ENCODE data around the gene CD40.

Gene CD40

DNA sequence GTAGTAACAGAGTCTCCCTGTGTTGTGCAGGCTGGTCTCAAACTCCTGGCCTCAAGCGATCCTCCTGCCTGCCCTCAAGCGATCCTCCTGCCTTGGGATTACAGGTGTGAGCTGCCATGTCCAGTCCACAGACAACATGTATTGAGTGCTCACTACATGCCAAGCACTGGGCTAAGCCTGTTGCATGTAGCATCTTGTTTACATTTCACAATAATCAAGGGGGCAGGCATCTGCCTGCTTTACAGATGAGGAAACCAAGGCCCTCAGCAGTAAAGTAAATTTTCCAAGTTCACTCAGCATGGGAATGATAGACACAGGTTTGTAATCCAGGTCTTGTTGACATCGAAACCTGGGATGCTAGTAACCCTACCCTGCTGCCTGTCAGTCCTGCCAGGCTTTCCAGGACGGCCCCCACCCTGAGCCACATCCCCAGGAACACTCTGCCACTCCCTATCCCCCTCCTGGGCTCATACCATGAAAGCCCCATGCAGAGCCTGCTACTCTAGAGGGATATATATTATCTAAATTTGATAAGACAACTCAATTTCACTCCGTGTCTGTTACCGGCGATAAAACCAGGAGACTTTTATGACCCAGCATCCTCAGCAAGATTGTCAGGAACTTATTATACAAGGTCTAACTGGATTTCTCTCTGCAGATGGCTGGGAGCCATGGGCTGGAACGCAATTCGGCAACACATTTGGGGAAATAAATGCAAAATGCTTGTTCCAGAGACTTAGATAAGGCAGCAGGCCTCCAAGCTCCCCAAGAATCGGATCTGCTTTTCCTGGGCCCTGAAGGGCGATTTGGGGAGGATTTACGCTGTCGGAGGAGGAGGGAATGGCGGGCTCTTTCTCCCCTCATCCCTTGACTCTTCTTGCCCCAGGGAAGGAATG is 30.4 kb downstream of the CD40 start:
- DNase-seq (no peak), ATAC-seq (ENCODE audit: insufficient read depth, low read depth) (no peak)
- Histone ChIP-seq H2AFZ (ENCODE audit: low read depth, low read length) (no peak overlapping the region), H3K4me3 (ENCODE audit: low read depth in 1 of 2, low read length in 2 of 2) (no peak overlapping the region), H3K27me3 (ENCODE audit: insufficient read depth, low read length, poor library complexity) (peaks cover 18% of the 10 kb centered on the region), H3K9me3 (ENCODE audit: insufficient read depth, low read length, severe bottlenecking) (no peaks in the 10 kb centered on the region), H3K4me2 (ENCODE audit: insufficient read depth, low read length) (no peak overlapping the region), H3K9ac (ENCODE audit: low read depth, low read length) (no peak overlapping the region), H3K79me2 (ENCODE audit: insufficient read depth, low read length) (no peaks in the 10 kb centered on the region), H3K4me1 (ENCODE audit: insufficient read depth, low read length) (no peaks in the 10 kb centered on the region), H3K36me3 (ENCODE audit: insufficient read depth, low read length) (no peaks in the 10 kb centered on the region), H3K27ac (ENCODE audit: low read length) (no peak overlapping the region), H4K20me1 (ENCODE audit: insufficient read depth, low read length) (0 out of 2 replicates have a peak, but pooled peaks cover 5% of the 10 kb centered on the region)
- TF ChIP-seq, protein P1, sequence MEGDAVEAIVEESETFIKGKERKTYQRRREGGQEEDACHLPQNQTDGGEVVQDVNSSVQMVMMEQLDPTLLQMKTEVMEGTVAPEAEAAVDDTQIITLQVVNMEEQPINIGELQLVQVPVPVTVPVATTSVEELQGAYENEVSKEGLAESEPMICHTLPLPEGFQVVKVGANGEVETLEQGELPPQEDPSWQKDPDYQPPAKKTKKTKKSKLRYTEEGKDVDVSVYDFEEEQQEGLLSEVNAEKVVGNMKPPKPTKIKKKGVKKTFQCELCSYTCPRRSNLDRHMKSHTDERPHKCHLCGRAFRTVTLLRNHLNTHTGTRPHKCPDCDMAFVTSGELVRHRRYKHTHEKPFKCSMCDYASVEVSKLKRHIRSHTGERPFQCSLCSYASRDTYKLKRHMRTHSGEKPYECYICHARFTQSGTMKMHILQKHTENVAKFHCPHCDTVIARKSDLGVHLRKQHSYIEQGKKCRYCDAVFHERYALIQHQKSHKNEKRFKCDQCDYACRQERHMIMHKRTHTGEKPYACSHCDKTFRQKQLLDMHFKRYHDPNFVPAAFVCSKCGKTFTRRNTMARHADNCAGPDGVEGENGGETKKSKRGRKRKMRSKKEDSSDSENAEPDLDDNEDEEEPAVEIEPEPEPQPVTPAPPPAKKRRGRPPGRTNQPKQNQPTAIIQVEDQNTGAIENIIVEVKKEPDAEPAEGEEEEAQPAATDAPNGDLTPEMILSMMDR (IDR thresholded peaks at IDR 0.05; ENCODE audit: borderline replicate concordance, extremely low read depth, low read length, poor library complexity, severe bottlenecking): no peak
- no peak for TF ChIP-seq EZH2 (IDR thresholded peaks at IDR 0.05; ENCODE audit: borderline replicate concordance, low read depth, low read length, severe bottlenecking)

DNA sequence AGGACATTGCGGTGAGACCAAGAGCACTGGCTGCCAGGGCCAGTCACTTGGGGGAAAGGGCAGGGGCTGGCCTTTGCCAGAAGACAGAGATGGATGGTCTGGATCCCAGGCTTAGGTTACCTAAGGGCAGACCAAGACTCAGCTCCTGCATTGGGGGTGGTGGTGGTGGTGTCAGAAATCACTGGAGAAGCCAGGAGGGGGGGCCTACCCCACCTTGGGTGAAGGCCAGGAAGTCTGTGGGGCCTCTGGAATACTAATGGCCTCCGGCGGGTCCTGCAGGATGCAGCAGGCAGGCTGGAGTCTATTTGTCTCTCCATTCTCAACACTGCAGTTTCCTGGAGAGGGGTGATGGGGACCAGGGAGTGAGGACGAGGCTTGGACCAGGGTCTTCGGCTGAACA is 32.8 kb downstream of the CD40 start:
- ATAC-seq (ENCODE audit: insufficient read depth, low read depth) (no peak), DNase-seq (no peak)
- H3K79me2 ChIP-seq (ENCODE audit: insufficient read depth, low read length): no peaks in the 10 kb centered on the region
- no peak overlapping the region for H3K27ac ChIP-seq (ENCODE audit: low read length)
- 0 out of 2 replicates have a peak, but pooled peaks cover 5% of the 10 kb centered on the region for H4K20me1 ChIP-seq (ENCODE audit: insufficient read depth, low read length)
- H3K27me3 ChIP-seq (ENCODE audit: insufficient read depth, low read length, poor library complexity): peaks cover 23% of the 10 kb centered on the region
- no peaks in the 10 kb centered on the region for H3K9me3 ChIP-seq (ENCODE audit: insufficient read depth, low read length, severe bottlenecking)
- H2AFZ ChIP-seq (ENCODE audit: low read depth, low read length): no peak overlapping the region
- TF ChIP-seq EZH2 (IDR thresholded peaks at IDR 0.05; ENCODE audit: borderline replicate concordance, low read depth, low read length, severe bottlenecking): no peak
- TF ChIP-seq, protein P1 (IDR thresholded peaks at IDR 0.05; ENCODE audit: borderline replicate concordance, extremely low read depth, low read length, poor library complexity, severe bottlenecking): no peak
- no peak overlapping the region for H3K9ac ChIP-seq (ENCODE audit: low read depth, low read length)
- H3K36me3 ChIP-seq (ENCODE audit: insufficient read depth, low read length): no peaks in the 10 kb centered on the region
- no peaks in the 10 kb centered on the region for H3K4me1 ChIP-seq (ENCODE audit: insufficient read depth, low read length)
- H3K4me2 ChIP-seq (ENCODE audit: insufficient read depth, low read length): no peak overlapping the region
- H3K4me3 ChIP-seq (ENCODE audit: low read depth in 1 of 2, low read length in 2 of 2): no peak overlapping the region

DNA sequence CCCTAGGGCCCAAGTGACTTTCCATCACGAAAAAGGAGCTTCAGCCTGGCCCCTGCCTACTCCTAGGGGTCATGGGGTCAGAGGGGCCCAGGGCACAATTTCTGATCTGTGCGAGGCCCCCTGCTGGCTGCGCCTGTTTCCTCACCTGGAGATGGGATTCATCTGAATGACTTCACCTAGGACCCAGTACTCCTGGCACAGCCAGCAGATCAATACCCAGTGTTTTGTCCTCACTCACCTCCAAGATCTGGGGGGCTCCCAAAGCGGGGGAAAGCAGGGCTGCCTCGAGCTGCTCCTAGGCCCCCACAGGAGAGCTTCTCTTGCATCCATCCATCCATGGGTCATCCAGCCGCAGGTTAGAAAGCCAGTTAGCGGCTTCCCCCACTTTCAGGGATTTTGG is 33.8 kb downstream of the CD40 start:
- Histone ChIP-seq H2AFZ (ENCODE audit: low read depth, low read length) (no peak overlapping the region), H3K79me2 (ENCODE audit: insufficient read depth, low read length) (no peaks in the 10 kb centered on the region), H4K20me1 (ENCODE audit: insufficient read depth, low read length) (0 out of 2 replicates have a peak, but pooled peaks cover 5% of the 10 kb centered on the region), H3K4me1 (ENCODE audit: insufficient read depth, low read length) (no peaks in the 10 kb centered on the region), H3K36me3 (ENCODE audit: insufficient read depth, low read length) (no peaks in the 10 kb centered on the region), H3K27me3 (ENCODE audit: insufficient read depth, low read length, poor library complexity) (peaks cover 24% of the 10 kb centered on the region), H3K4me2 (ENCODE audit: insufficient read depth, low read length) (no peak overlapping the region), H3K9me3 (ENCODE audit: insufficient read depth, low read length, severe bottlenecking) (no peaks in the 10 kb centered on the region), H3K4me3 (ENCODE audit: low read depth in 1 of 2, low read length in 2 of 2) (no peak overlapping the region), H3K9ac (ENCODE audit: low read depth, low read length) (no peak overlapping the region), H3K27ac (ENCODE audit: low read length) (no peak overlapping the region)
- ATAC-seq (ENCODE audit: insufficient read depth, low read depth): 0 out of 3 replicates have a peak, but pooled peaks have one; percentile 50
- peak; percentile 39 for DNase-seq
- TF ChIP-seq, protein P1 (IDR thresholded peaks at IDR 0.05; ENCODE audit: borderline replicate concordance, extremely low read depth, low read length, poor library complexity, severe bottlenecking): peak; percentile 65
- TF ChIP-seq EZH2 (IDR thresholded peaks at IDR 0.05; ENCODE audit: borderline replicate concordance, low read depth, low read length, severe bottlenecking): no peak
